Measurements from ENCODE around the gene RNF41.
"Not testable (repeated sequence)": the region's sequence is repeated elsewhere in the genome, so short reads cannot be mapped to it uniquely, and the experiment has no call there.

RNF41 gene

DNA sequence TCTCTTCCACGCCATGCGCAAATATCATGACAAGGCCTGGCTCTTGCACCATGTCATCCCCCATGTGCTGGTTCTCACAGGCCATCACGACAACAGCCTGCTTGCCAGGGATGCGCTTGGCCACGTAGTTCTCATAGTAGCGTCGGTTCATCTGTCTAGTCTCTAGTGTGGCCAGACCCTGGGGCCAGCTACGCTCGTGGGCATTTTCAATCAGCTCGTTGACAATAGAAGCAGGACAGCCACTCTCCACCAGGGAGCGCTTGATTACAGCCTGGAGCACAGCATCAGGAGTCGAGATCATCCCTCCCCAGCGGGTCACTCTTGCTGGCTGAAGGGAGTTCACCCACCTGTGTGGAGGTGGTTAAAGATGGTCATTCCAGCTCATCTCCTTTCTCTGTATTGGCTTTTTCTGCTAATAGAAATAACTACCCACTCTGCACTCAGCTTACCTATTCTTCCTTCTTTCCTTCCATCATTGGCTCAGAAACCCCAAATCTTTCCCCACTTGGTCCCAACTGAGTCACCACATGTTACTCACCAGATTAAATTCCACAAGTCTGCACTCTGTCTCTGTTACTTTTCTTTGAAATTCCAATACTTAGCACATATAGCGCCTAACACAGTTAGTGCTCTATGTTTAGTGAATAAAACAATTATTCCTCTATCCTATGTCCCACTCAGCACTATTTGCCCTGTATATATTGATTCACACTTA is 15.1 kb downstream of the RNF41 start:
- no peak for DNase-seq

DNA sequence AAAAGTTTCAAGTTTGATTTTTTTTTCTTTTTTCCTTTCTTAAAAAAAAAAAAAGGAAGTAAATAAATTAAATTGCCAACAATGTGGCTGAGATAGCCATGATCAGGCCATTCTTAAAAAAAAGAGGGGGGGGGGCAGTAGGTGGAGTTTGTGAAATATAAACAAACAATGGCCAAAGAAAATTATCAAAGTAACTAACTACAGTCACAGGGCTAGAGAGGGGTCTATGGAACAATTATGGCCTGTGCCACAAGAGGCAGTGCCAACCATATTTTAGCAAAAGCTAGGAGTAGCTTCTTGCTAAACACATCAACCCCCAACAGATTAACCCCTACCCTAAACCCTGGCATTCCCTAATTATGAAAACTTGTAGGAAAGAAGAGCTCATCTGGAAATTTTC is 16.3 kb downstream of the RNF41 start:
- no peak for DNase-seq

DNA sequence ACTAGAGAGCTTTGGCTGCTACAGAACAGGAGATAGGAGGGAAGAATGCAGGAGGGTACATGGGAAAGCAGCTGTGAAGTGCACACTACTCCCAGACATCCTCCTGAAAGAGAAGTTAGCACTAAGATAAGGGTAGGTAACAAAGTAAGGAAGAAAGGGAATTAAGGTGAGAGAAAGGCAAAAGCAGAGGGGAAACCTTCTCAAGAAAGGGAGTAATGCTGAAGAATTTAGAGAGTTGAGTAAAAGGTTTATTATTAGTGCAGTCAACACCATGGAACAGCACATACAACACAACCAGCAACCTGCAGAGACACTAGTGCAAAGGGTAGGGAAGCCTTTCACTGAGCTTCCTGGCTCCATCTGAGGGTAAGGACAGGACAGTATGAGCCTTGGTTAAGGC is 17.4 kb downstream of the RNF41 start:
- no peak for DNase-seq

DNA sequence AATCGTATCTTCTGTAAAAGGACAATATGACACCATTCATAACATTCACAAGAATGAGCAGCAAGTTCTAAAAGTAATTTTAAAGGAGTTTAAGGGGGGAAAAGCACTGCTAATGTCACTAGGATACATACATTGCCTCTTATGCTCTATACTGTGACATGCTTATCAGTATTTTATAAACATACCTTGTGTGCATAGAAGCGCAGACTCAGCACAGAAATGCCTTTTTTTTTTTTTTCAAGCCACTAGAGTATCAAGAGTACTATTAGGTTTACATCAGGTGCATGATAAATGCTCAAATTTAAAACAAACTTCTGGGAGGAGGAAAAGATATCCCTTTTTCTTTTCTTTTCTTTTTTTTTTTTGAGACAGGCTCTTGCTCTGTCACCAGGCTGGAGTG is 18.9 kb downstream of the RNF41 start:
- no peak for DNase-seq

DNA sequence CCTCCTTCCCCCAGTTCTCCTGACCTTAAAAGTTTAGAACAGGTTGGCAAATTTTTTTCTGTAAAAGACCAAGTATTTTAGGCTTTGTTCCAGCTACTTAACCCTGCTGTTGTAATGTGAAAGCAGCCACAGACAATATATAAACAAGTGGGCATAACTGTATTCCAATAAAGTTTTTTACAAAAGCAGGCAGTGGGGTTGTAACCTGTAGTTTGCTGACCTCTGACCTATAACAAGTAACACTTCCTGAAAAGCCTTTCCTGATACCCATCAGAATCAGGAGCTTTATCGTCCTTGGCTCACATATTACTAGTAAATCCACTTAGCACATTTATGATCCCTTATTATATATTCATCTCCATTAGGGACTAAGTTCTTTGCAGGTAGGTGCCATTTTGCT is 19.4 kb downstream of the RNF41 start:
- DNase-seq = no peak

DNA sequence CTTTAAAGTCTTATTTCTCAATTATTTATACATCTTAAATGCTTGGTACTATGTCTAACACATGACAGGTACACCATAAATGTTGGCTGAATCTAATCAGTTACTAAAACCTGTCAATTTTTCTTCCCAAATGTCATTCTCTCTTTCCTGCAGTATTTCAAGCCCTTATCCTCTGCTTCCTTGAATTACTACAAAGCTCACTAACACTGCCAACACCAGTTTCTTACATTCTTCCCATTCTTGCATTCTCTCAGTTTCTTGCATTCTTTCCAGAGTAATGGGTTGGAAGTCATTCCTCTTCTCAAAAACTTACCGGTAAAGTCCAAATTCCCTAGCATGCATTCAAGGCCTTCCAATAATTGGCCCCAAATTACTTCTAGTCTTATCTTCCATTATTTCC is 22.9 kb downstream of the RNF41 start:
- no peak for DNase-seq

DNA sequence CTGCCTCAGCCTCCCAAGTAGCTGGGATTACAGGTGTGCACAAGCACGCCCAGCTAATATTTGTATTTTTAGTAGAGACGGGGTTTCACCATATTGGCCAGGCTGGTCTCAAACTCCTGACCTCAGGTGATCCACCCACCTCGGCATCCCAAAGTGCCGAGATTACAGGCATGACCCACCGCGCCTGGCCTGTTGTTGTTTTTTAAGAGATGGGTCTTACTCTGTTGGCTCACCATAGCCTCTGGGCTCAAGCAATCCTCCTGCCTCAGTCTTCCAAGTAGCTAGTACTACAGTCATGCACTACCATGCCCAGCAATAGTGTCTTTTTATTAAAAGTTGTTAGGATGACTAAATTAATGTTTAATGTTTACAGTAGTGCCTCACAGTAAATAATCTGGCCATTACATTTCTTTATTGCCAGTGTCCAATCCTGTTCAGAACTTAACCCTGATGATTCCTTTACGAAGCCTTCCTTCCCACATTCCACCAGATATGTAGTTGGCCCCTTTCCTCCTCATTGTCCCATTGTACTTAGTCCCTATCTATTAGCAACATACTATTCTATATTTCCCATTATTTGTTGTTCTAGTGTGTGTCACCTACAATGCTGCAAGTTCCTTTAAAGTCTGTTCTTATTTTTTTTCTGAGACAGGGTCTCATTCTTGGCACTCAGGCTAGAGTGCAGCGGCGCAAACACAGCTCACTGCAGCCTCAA is 23.6 kb downstream of the RNF41 start:
- DNase-seq = no peak

DNA sequence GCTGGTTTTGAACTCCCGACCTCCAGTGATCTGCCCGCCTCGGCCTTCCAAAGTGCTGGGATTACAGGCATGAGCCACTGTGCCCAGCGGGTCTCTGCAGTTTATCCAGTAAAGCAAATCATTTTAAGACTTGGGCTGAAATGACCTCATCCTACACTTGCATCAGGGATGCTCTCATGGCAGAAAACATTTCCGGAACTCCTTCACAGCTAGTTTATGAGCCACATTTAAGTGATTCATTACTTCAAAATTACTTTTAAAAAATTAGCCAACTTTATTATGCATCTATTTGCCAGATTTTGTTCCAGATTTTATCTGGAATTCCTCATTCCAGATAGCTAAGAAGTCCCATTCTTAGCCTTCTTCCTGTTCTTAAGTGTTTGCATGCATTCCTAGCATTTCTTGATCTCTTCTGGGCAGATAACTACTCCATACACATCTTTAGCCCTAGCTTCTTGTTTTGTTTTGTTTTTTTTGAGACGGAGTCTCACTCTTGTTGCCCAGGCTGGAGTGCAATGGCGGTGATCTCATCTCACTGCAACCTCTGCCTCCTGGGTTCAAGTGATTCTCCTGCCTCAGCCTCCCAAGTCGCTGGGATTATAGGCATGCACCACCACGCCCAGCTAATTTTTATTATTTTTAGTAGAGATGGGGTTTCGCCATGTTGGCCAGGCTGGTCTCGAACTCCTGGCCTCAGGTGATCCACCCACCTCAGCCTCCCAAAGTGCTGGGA is 24.7 kb downstream of the RNF41 start:
- DNase-seq = not testable (repeated sequence)

DNA sequence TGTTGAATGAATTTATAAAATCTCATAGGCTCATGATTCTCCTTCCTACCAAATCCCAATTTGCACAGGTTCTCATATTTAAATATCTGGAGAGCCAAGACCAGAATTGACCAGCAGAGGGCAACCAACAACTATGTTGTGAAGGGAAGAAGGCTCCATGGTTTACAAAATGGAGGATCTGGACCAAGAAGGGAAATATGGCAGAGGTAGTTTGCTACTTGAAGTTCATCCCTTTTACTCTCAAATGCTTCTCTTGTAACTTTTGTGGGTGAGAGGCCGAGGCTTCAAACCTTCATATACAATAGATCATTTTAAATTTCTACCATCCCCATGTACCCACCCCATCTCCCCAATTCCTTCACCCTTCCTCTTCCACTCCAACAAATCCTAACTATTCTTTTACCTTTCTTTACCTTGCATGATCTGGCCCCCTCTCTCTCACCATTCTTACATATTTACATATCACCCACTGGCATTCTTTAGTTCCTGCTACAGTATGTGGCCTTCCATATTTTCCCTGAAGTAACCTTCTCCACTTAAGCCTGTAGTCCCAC is 28.6 kb downstream of the RNF41 start:
- DNase-seq = peak; percentile 85

DNA sequence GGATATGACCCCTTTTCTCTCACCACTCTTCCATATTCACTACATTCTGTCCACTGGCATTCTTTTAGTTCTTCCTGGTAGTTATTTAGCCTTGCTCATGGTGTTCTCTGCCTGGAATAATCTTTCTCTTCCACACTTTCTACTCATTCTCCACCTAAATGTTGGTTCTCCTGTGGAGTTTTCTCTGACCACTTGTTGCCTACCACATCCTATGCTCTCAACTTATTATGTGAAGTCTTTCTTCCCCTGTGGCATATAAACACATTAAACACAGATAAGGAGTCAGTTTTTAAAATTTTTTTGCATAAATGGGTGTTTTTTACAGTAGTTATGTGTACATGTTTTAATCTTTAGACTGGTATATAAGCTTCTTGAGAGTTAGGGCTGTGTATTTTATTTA is 29.1 kb downstream of the RNF41 start:
- no peak for DNase-seq

DNA sequence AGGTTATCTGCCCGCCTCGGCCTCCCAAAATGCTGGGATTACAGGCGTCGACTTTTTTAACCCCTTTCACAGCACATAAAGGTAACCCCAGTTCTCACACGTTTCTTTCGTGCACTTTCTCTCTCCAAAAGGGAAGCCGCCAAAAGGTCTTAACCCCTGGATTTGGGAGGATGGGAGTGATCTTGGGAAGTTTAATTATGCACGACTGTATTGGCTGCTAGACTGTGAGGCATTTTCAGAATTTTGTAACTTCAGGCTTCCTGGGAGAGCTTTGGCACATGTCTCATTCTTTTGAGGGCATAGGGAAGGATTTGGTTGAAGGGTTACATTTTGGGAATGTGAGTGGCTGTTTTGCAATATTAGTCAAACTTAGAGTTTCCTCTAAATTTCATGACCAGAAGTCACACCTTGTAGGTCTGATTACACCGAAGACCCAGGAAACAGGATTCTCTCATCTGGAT is 31.0 kb downstream of the RNF41 start:
- no peak for DNase-seq

DNA sequence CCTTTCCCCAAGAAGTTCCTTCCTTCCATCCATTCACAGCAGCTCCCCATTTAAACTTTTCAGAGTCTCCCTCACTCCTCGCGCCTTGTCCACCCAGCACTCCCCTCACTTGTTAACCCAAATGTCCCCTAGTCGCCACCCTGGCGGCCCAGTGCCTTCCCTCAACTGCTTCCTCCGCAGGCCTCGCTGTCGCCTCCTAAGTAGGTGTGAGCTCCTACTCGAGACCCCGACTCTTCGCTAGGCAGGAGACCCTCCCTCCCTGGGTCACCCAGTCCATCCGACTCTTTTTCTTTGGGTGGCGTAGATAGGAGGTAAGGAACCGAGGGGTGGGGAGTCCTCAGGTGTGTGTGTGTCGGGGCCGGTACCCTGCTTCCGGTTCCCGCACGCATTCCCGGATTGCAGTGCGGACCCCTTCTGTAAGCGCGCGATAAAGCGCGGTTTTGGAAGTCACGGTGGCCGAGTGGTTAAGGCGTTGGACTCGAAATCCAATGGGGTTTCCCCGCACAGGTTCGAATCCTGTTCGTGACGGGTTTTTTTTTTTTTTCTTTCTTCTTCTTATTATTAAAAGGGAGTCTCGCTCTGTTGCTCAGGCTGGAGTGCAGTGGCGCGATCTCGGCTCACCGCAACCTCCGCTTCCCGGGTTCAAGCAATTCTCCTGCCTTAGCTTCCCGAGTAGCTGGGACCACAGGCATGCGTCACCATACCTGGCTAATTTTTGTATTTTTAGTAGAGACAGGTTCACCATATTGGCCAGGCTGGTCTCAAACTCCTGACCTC is 31.6 kb downstream of the RNF41 start:
- DNase-seq = peak; percentile 82

DNA sequence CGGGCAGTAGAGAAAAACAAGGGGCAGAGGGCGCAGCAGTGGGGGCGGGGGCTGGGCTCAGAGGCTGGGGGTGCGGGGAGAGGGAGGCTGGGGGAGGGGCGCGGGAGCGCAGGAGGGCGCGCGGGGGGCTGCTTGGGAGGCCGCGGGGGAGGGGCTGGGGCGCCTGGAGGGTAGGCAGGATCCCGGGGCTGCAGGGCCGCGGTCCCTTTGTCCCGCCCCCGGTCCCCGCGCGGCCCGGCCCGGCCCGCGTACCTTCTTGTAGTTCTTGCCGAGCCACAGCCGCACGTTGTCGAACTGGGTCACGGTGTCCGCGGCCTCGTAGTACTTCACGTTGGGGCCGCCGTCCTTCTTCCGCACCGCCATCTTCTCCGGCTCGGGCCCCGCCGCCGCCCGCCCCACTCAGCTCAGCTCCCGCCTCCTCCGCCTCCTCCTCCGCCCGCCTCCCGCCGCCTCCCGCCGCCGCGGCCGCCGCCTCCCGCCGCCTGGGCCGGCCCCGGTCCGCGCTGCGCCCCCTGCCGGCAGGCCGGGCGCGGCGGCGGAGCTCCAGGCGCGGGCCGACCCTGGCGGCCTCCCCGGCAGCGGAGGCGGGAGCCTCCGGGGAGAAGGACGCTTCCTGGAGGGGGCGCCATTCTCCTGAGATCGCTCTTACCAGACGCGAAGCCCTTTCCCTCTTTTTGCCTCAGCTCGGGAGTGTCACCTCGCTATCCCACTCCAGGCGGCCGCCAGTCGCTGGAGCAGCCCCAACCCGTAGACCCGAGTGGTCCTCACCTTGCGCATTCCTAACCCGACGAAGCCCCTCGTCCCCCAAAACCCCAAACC is 32.4 kb downstream of the RNF41 start, which contains the start of gene SMARCC2:
Gene SMARCC2, minus strand, starts transcription at position 385 of the 819 bp plus-strand sequence. Its CDS starts 22 bp downstream, at position 363.
- DNase-seq = peak; percentile 84

DNA sequence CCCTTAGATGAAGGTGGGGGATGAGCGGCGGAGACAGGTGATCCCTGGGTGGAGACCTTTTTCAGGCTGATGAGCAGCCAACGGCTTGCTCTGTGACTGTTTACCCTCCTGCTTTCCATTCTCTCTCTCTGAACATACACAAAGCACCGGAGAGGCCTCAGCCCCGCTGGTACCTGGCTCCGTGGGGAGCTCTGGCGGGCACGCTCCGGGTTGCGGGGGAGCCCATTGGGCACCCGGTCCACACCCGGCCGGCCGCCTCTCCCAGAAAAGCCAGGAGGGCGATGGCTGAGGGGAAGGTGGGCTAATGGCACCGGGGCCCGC is 33.0 kb downstream of the RNF41 start:
- DNase-seq = no peak

DNA sequence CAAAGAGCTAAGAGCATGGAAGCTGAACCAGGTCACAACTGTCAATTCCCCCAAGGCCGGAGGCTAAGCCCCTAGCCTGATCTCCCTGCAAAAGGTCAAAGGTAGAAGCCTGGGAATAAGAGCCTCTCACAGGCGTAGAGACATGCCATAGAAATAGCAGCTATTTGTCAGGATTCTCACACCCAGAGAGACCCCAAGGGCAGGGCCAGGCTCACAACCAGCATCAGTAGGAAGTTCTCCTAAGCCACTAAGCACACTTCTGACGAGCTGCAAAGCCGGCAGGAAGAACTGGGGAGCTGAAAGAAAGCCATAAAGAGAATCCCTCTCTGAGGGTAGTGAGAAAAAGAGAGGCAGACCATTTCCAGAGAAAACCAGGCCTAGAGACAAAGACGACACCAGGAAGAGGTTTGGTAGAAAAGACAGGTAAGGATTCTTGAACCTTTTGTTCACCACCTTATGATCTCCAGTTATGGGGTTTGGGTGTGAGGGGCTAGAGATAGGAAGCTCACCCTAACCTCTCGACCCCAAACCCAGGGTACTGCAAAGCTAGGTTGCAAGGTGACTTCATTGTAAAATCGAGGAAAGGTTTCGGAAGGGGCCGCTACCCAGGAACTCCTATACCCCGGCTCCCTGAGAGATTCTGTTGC is 33.5 kb downstream of the RNF41 start:
- no peak for DNase-seq

DNA sequence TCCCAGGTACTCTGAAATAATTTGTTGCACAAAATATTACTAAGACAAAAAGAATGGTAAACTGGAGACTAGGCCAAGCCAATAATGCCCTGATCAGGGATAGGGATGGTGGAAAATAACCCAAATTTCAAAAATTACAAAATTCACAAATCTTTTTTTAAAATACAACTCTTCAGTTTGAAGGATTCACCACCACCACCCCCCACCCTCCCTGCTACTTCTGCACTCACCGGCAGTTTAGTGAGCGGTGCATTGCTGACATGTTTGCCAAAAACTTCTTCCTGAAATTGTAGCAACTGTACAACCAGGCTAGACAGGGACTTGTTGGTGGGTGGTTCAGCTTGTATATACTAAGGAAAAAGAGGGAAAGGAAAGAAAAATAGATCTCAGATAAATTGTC is 34.8 kb downstream of the RNF41 start:
- DNase-seq = no peak

DNA sequence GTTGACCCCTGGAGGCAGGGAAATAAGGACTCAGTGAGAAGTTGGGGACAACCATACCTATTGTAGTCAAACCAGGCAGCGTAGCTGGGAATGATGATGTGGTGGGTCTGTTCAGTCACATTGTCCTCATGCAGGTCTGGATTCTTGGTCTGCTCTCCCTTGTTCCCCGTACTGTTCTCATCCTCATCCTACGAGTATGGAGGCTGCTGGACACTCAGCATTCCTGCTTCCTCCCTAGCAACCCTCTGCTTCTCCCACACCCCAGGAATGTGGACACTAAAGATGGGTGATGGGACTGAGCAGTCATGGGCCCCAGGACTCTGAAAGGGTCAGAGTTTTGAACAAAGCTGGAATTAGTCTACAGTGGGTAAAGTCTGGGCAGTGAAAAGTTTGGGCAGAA is 43.4 kb downstream of the RNF41 start:
- no peak for DNase-seq

DNA sequence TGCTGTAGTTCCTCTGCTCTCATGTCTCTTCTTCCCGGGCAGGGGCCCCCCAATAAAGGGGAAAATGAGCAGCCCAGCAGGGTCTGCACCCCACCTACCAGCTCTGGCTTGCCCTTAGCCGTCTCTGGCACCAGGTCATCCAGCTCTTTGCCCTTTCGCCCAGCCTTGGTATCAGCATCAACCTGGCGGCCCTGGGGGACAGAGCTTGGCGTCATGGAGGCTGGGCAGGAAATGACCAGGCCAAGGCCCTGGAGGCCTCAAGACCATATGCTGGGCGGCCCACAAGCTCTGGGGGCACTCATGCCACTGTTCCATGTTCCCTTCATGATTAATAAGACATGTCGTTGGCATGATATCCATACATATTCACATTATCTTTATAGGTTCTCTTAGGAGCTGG is 48.9 kb downstream of the RNF41 start:
- DNase-seq = no peak

DNA sequence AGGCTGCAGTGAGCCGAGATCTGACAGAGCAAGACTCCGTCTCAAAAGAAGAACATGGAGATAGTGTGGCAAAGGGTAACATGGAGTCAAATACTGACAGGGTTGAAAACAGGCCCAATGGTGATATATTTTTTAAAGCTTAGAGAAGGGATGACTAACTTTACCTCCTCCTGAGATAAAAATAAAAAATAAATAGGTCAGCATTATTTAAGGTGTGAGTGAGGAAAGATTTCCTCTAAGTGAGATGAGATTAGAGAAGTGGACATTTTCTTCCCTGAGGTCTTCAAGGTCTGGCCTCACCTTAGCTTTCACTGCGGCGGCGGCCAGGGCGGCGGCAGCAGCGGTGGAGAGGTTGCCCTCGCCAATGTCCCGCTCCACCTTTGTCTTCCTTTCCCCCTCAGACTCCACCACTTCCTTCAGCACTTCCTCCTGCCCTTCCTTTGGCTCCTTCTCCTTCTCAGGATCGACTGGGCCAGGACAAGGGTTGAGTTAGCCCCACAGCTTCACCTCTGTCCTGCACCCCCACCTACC is 52.4 kb downstream of the RNF41 start:
- DNase-seq = no peak

DNA sequence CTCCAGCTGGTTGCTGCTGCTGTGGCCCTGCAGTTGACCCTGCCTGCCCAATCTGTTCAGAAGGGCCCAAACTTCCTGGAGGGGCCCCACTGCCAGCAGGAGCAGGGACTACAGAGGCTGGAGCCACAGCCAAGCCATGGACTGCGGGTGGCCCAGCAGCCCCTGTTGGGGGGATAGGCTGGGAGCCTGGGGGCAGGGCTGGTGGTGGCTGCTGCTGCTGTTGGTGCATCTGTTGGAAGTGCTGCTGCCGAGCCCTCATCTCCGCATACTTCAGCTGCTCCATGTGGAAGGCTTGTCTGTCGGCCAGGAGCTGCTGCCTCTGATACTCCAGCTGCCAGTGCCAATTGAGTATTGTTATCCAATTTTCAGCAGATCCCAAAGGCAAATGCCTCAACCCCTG is 56.4 kb downstream of the RNF41 start:
- DNase-seq = no peak

DNA sequence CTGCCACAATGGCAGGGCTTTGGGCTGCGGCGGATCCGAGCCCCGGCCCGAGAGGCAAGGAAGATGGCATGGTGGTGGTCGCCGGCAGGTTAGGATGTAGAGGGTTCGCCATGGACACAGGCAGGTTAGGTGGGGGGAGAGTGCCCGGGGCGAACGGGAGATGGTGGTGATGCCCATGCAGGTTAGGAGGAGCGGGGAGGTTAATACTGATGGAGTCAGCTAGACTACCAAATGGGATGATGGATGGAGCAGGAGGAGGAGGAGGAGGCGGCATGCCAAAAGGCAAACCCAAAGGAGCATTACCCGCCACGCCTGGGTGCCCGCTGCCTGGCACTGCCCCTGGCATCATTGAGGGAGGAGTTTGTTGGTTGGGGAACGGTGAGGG is 57.4 kb downstream of the RNF41 start:
- DNase-seq = no peak

Measured in COR-L47 (cell line).